ENCODE results near the gene IL22RA2. TPM values are rescaled to one million over a fixed set of nuclear protein-coding genes. Genes with fewer than 3 reads are reported as not detected.

Gene IL22RA2
- total and polyA plus RNA-seq, 3 donors from 2014 or later = not detected

DNA sequence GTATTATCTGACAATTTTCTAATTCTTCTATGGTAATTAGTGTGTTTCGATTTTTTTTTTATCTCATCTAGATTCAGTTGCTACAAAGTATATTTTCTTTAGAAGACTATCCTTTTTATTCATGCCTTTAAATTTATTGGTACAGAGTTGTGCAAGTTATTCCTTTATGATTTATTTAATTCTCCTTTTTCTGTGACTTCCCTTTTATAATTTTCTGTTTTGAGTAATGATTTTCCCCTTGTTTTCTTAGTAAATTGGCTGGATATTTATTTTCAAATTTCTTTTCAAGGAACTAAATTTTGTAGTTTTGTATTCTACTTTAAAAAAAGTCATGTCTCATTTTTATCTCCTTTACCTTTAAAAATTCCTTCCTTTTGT lies 2.4 kb upstream of the IL22RA2 start:
- Histone ChIP-seq H3K4me1 (peaks cover 20% of the 10 kb centered on the region), H3K9me3 (no peaks in the 10 kb centered on the region), H3K27ac (peak overlapping the region in 1 of 2 donors; percentile 26), H3K4me3 (no peak overlapping the region), H3K27me3 (no peaks in the 10 kb centered on the region), H3K36me3 (ENCODE audit: low read depth, missing control alignments) (no peaks in the 10 kb centered on the region)
- TF ChIP-seq, protein P1, sequence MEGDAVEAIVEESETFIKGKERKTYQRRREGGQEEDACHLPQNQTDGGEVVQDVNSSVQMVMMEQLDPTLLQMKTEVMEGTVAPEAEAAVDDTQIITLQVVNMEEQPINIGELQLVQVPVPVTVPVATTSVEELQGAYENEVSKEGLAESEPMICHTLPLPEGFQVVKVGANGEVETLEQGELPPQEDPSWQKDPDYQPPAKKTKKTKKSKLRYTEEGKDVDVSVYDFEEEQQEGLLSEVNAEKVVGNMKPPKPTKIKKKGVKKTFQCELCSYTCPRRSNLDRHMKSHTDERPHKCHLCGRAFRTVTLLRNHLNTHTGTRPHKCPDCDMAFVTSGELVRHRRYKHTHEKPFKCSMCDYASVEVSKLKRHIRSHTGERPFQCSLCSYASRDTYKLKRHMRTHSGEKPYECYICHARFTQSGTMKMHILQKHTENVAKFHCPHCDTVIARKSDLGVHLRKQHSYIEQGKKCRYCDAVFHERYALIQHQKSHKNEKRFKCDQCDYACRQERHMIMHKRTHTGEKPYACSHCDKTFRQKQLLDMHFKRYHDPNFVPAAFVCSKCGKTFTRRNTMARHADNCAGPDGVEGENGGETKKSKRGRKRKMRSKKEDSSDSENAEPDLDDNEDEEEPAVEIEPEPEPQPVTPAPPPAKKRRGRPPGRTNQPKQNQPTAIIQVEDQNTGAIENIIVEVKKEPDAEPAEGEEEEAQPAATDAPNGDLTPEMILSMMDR (IDR thresholded peaks at IDR 0.05) = no peak
- no peak for TF ChIP-seq POLR2A (IDR thresholded peaks at IDR 0.05)
- intact Hi-C loops (cut with DNase I; ENCODE audit: low total_unique reads) = no loop called here
- WGBS, 2 donors = 36 to 43% methylated on average over 1 of the region's 1 CpG
- no peak for DNase-seq

DNA sequence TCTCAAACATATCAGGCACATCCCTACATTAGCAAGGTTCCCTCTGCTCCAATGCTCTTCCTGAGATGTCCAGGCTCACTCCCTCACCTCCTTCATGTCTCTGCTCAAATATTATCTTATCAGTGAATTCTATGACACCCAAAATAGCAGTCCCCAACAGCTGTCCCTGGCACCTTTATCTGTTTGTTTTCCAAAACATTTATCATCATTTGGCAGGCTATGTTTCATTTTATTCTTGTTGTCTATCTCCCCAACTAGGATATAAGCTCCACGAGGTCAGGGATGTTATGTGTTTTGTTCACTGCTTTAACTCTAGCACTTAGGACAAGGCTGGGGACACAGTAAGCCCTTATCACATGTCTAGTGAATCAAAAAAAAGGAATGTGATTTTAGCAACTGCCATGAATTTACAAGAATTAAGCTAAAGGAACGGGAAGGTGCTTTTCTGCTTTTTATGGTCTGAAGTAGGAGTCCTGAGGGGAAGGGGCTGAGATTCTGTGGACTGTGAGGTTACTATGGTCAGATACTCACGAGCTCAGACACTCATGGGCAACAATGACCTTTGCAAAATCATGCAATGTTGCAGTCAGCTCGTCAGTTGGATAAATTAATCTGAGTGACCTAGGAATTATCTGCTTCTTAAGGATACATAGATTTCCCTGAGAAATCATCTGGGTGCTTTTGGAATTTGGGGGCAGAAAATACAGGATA lies 1.9 kb upstream of the IL22RA2 start:
- H3K27me3 ChIP-seq = no peaks in the 10 kb centered on the region
- intact Hi-C loops (cut with DNase I; ENCODE audit: low total_unique reads) = no loop called here
- no peaks in the 10 kb centered on the region for H3K36me3 ChIP-seq (ENCODE audit: low read depth, missing control alignments)
- DNase-seq = peak; percentile 39
- H3K27ac ChIP-seq = peak overlapping the region in 1 of 2 donors; percentile 26
- no peak overlapping the region for H3K4me3 ChIP-seq
- no peaks in the 10 kb centered on the region for H3K9me3 ChIP-seq
- TF ChIP-seq, protein P1 (IDR thresholded peaks at IDR 0.05) = no peak
- no peak for TF ChIP-seq POLR2A (IDR thresholded peaks at IDR 0.05)
- H3K4me1 ChIP-seq = peaks cover 20% of the 10 kb centered on the region
- 27 to 55% methylated on average over 4 of the region's 4 CpGs for WGBS, 2 donors

DNA sequence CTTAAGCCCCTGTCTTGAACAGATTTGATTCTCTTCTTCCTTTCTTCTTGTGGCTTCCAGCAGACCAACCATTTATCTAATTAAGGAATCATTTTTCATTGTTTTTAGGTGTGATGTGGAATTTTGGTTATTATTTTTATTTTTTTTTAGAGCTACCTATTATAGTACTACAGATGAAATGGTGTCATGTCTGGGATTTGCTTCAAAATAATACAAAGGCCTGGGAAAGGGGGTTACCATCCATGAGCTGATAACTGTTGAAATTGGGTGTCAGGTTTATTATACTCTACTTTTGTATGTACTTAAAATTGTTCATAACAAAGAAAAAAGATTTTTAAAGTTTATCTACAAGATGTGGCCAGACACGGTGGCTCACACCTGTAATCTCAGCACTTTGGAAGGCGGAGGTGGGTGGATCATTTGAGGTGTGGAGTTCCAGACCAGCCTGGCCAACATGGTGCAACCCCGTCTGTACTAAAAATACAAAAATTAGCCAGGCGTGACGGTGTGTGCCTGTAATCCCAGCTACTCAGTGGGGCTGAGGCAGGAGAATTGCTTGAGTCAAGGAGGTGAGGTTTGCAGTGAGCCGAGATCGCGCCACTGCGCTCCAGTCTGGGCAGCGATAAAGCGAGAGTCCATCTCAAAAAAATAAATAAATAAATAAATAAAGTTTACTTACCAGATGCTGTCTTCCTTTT lies 561 bp downstream of the IL22RA2 start:
- intact Hi-C loops (cut with DNase I; ENCODE audit: low total_unique reads) = no loop called here
- H3K9me3 ChIP-seq = no peaks in the 10 kb centered on the region
- H3K27me3 ChIP-seq = no peaks in the 10 kb centered on the region
- H3K36me3 ChIP-seq (ENCODE audit: low read depth, missing control alignments) = no peaks in the 10 kb centered on the region
- no peak for DNase-seq
- 92 to 97% methylated on average over 11 of the region's 11 CpGs for WGBS, 2 donors
- TF ChIP-seq, protein P1 (IDR thresholded peaks at IDR 0.05) = no peak
- TF ChIP-seq POLR2A (IDR thresholded peaks at IDR 0.05) = no peak
- H3K4me3 ChIP-seq = no peak overlapping the region
- H3K27ac ChIP-seq = no peak overlapping the region
- peaks cover 20% of the 10 kb centered on the region for H3K4me1 ChIP-seq

DNA sequence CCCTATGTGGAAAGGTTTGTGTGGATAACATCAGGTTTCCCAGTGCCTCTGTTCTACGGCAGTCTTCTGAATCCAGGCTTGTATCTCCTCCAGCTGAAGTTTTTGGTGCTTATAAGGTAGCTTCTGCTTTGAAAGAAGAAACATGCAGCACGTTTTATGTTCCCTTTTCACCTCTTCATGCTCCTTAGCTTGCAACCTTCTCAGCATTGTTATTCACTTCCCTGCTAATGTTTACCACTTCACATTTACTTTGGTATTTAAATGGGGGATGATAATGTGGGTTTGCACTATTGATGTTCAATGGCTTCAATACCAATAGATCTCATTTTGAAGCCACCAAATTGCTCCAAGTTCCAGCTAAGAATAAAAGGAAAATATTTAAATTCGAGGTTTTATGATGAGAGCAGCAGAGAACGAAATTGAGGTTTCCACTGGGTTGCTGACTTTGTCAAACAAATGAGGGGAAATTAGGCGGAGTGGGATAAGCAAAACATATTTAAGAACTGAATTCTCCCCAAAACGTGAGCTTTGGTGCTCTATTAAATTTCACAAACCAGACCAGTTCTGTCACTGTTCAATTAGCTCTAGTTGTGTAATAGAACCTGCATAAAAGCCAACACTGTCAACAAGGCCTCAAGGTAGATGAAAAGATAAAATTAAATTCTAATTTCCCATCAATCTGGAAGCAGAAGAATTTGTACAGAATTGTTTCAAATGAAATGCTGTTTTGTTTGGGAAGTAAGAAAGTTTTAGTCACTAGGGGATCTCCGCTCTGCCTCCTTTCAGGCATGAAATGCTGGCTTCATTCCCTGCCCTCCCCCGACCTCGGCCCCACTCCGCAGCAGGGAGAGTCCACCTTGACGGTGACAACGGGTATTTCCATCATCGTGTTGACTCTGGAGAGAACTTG lies 1.4 kb downstream of the IL22RA2 start:
- no peak for DNase-seq
- WGBS, 2 donors = 76 to 80% methylated on average over 13 of the region's 13 CpGs
- H3K36me3 ChIP-seq (ENCODE audit: low read depth, missing control alignments) = no peaks in the 10 kb centered on the region
- no peak overlapping the region for H3K4me3 ChIP-seq
- no peaks in the 10 kb centered on the region for H3K27me3 ChIP-seq
- intact Hi-C loops (cut with DNase I; ENCODE audit: low total_unique reads) = no loop called here
- no peaks in the 10 kb centered on the region for H3K9me3 ChIP-seq
- TF ChIP-seq, protein P1 (IDR thresholded peaks at IDR 0.05) = no peak
- no peak for TF ChIP-seq POLR2A (IDR thresholded peaks at IDR 0.05)
- H3K4me1 ChIP-seq = peaks cover 20% of the 10 kb centered on the region
- no peak overlapping the region for H3K27ac ChIP-seq

Data from testis (tissue), 3 donors.